MCF 10A (cell line): ENCODE data around the gene PBX3. TPM values are rescaled to one million over a fixed set of nuclear protein-coding genes. Genes with fewer than 3 reads are reported as not detected.

ENCODE experiments used
- BruUV-seq: library from RNA; stranded (reverse); fragments of 400-500 nt; replicated peaks from 2 replicates; lab custom pipeline; 2021; lab: Mats Ljungman, UMichigan
- CTCF ChIA-PET: fragments of 300-600 bp; sonication (Branson Sonifier 250); formaldehyde crosslinking; extraction: SDS; loops from one replicate; lab custom pipeline; 2021; ENCODE audit warnings: antibody characterized with exemption, inconsistent platforms; lab: Yijun Ruan, JAX
- POLR2A ChIA-PET: fragments of 300-600, 350-650 bp; sonication (Branson Sonifier 250); formaldehyde crosslinking; extraction: SDS; loops from one replicate; lab custom pipeline; 2020; ENCODE audit warnings: antibody characterized with exemption, inconsistent platforms; lab: Yijun Ruan, JAX
- DNase-seq: peaks from one replicate; pipeline ENCODE4 v3.0.0-alpha.2; 2018; ENCODE audit not compliant: unreplicated experiment
- H3K27ac Mint-ChIP-seq: one replicate; pipeline ENCODE4 v1.8.0; 2022; ENCODE audit warnings: mild to moderate bottlenecking, low read depth, mixed read lengths; ENCODE audit not compliant: unreplicated experiment
- H3K27me3 Mint-ChIP-seq: one replicate; pipeline ENCODE4 v1.8.0; 2022; ENCODE audit warnings: mixed read lengths; ENCODE audit not compliant: insufficient read depth, unreplicated experiment
- H3K36me3 Mint-ChIP-seq: one replicate; pipeline ENCODE4 v1.8.0; 2022; ENCODE audit warnings: mild to moderate bottlenecking, moderate library complexity, mixed read lengths; ENCODE audit not compliant: insufficient read depth, unreplicated experiment
- H3K4me1 Mint-ChIP-seq: one replicate; pipeline ENCODE4 v1.8.0; 2022; ENCODE audit warnings: mixed read lengths; ENCODE audit not compliant: insufficient read depth, unreplicated experiment
- H3K4me3 Mint-ChIP-seq: one replicate; pipeline ENCODE4 v1.8.0; 2022; ENCODE audit warnings: mild to moderate bottlenecking, moderate library complexity, mixed read lengths; ENCODE audit not compliant: unreplicated experiment
- H3K9me3 Mint-ChIP-seq: one replicate; pipeline ENCODE4 v1.8.0; 2022; ENCODE audit warnings: mixed read lengths; ENCODE audit not compliant: unreplicated experiment
- CTCF ChIP-seq: fragments of 200-600 bp; IDR thresholded peaks from one replicate; pipeline ENCODE4 v1.8.0; 2022; ENCODE audit warnings: antibody characterized with exemption, mild to moderate bottlenecking; ENCODE audit not compliant: unreplicated experiment
- intact Hi-C: fragments of 100-400 bp; cut with micrococcal nuclease; formaldehyde crosslinking; loops from 2 replicates; pipeline ENCODE4 v1.14.1; 2022
- total RNA-seq: library from RNA; stranded (reverse); gene quantifications from 2 replicates; pipeline ENCODE4 v1.2.3, GENCODE V29; 2022

The PBX3 gene
- total RNA-seq, 1 experiment from 2014 or later, result 17.5 TPM

- Mint-ChIP-seq H3K36me3 (no peaks in the 10 kb centered on the region), H3K4me3 (no peak overlapping the region), H3K4me1 (peaks cover 7% of the 10 kb centered on the region), H3K27ac (no peak overlapping the region), H3K9me3 (peaks cover 2% of the 10 kb centered on the region), H3K27me3 (no peaks in the 10 kb centered on the region)
- intact Hi-C loops, result no loop called here
- ChIA-PET CTCF (no interaction called here), POLR2A (no interaction called here)
- BruUV-seq, result no TSS peak
- no peak for DNase-seq
- no peak for TF ChIP-seq CTCF
These were observed 255.5 kb downstream of the PBX3 start for GRCh38 chr9:126002476-126003350.

GRCh38 chr9:126009047-126009446 is 261.9 kb downstream of the PBX3 start:
- Mint-ChIP-seq H3K4me3 (no peak overlapping the region), H3K4me1 (no peaks in the 10 kb centered on the region), H3K27ac (no peak overlapping the region), H3K27me3 (no peaks in the 10 kb centered on the region), H3K36me3 (no peaks in the 10 kb centered on the region), H3K9me3 (peaks cover 24% of the 10 kb centered on the region)
- ChIA-PET POLR2A (interaction anchor here (0.5 kb wide), 1 partner anchor 201 kb away, joined by 3 read pairs; no protein-coding TSS in a partner anchor), CTCF (interaction anchor here (0.7 kb wide), 1 partner anchor 689 kb away, joined by 6 read pairs; no protein-coding TSS in a partner anchor)
- no TSS peak for BruUV-seq
- intact Hi-C loops, result no loop called here
- DNase-seq, result no peak
- no peak for TF ChIP-seq CTCF

- Mint-ChIP-seq H3K27ac (no peak overlapping the region), H3K9me3 (peaks cover 1% of the 10 kb centered on the region), H3K4me3 (no peak overlapping the region), H3K4me1 (no peaks in the 10 kb centered on the region), H3K36me3 (no peaks in the 10 kb centered on the region), H3K27me3 (no peaks in the 10 kb centered on the region)
- ChIA-PET CTCF (no interaction called here), POLR2A (no interaction called here)
- no peak for DNase-seq
- no TSS peak for BruUV-seq
- intact Hi-C loops, result no loop called here
- no peak for TF ChIP-seq CTCF
These were observed 267.6 kb downstream of the PBX3 start for GRCh38 chr9:126014726-126015125.

- CTCF ChIA-PET, result no interaction called here
- Mint-ChIP-seq H3K27ac (no peak overlapping the region), H3K4me1 (no peaks in the 10 kb centered on the region), H3K27me3 (peaks cover 3% of the 10 kb centered on the region), H3K9me3 (no peaks in the 10 kb centered on the region), H3K4me3 (no peak overlapping the region), H3K36me3 (no peaks in the 10 kb centered on the region)
- BruUV-seq, result no TSS peak
- intact Hi-C loops, result no loop called here
- POLR2A ChIA-PET, result no interaction called here
- DNase-seq, result no peak
- no peak for TF ChIP-seq CTCF
These were observed 268.3 kb downstream of the PBX3 start for GRCh38 chr9:126015424-126015823.
